ENCODE measurements around the gene SEZ6L2.
A peak's percentile ranks its signal among the peaks of the same experiment; 100 is the strongest.
"Not testable (repeated sequence)": the region's sequence is repeated elsewhere in the genome, so short reads cannot be mapped to it uniquely, and the experiment has no call there.

SEZ6L2 gene

GRCh38 chr16:29834079-29834478, 65.3 kb downstream of the SEZ6L2 start:
- no peaks in the 10 kb centered on the region for H3K27me3 ChIP-seq (replicated peaks; ENCODE audit: control insufficient read depth, insufficient read depth, low read length)
- peaks cover 89% of the 10 kb centered on the region for H3K36me3 ChIP-seq (ENCODE audit: control insufficient read depth, insufficient read depth, low read length, severe bottlenecking)
- no peak overlapping the region for H3K9ac ChIP-seq (ENCODE audit: low read length)
- no peak for DNase-seq (ENCODE audit: low read depth)
- no peak overlapping the region for H3K4me3 ChIP-seq (ENCODE audit: low read length)
- no peaks in the 10 kb centered on the region for H3K4me1 ChIP-seq (ENCODE audit: control insufficient read depth, insufficient read depth, low read length)
- no peaks in the 10 kb centered on the region for H3K9me3 ChIP-seq (ENCODE audit: control insufficient read depth, low read length)

GRCh38 chr16:29833219-29833618, 66.1 kb downstream of the SEZ6L2 start:
- not testable (repeated sequence) for H3K4me1 ChIP-seq (ENCODE audit: control insufficient read depth, insufficient read depth, low read length); H3K9me3 ChIP-seq (ENCODE audit: control insufficient read depth, low read length); H3K4me3 ChIP-seq (ENCODE audit: low read length); H3K9ac ChIP-seq (ENCODE audit: low read length); DNase-seq (ENCODE audit: low read depth); H3K27me3 ChIP-seq (replicated peaks; ENCODE audit: control insufficient read depth, insufficient read depth, low read length)
- H3K36me3 ChIP-seq (ENCODE audit: control insufficient read depth, insufficient read depth, low read length, severe bottlenecking): peaks cover 80% of the 10 kb centered on the region

GRCh38 chr16:29831490-29831889, 67.9 kb downstream of the SEZ6L2 start:
- Histone ChIP-seq H3K4me1 (ENCODE audit: control insufficient read depth, insufficient read depth, low read length) (peaks cover 16% of the 10 kb centered on the region), H3K36me3 (ENCODE audit: control insufficient read depth, insufficient read depth, low read length, severe bottlenecking) (peaks cover 63% of the 10 kb centered on the region), H3K4me3 (ENCODE audit: low read length) (no peak overlapping the region), H3K9me3 (ENCODE audit: control insufficient read depth, low read length) (no peaks in the 10 kb centered on the region), H3K27me3 (replicated peaks; ENCODE audit: control insufficient read depth, insufficient read depth, low read length) (no peaks in the 10 kb centered on the region), H3K9ac (ENCODE audit: low read length) (no peak overlapping the region)
- no peak for DNase-seq (ENCODE audit: low read depth)

GRCh38 chr16:29830774-29831173, 68.6 kb downstream of the SEZ6L2 start:
- H3K9me3 ChIP-seq (ENCODE audit: control insufficient read depth, low read length): no peaks in the 10 kb centered on the region
- H3K4me3 ChIP-seq (ENCODE audit: low read length): no peak overlapping the region
- DNase-seq (ENCODE audit: low read depth): no peak
- no peak overlapping the region for H3K9ac ChIP-seq (ENCODE audit: low read length)
- no peaks in the 10 kb centered on the region for H3K27me3 ChIP-seq (replicated peaks; ENCODE audit: control insufficient read depth, insufficient read depth, low read length)
- peaks cover 56% of the 10 kb centered on the region for H3K36me3 ChIP-seq (ENCODE audit: control insufficient read depth, insufficient read depth, low read length, severe bottlenecking)
- peaks cover 23% of the 10 kb centered on the region for H3K4me1 ChIP-seq (ENCODE audit: control insufficient read depth, insufficient read depth, low read length)

GRCh38 chr16:29826342-29826695, 73.0 kb downstream of the SEZ6L2 start:
- peak overlapping the region; percentile 59 for H3K4me3 ChIP-seq (ENCODE audit: low read length)
- no peak for DNase-seq (ENCODE audit: low read depth)
- H3K4me1 ChIP-seq (ENCODE audit: control insufficient read depth, insufficient read depth, low read length): peaks cover 64% of the 10 kb centered on the region

GRCh38 chr16:29825145-29826044, 74.0 kb downstream of the SEZ6L2 start:
- Histone ChIP-seq H3K27me3 (replicated peaks; ENCODE audit: control insufficient read depth, insufficient read depth, low read length) (no peaks in the 10 kb centered on the region), H3K36me3 (ENCODE audit: control insufficient read depth, insufficient read depth, low read length, severe bottlenecking) (peaks cover 6% of the 10 kb centered on the region), H3K4me3 (ENCODE audit: low read length) (peak overlapping the region; percentile 59), H3K4me1 (ENCODE audit: control insufficient read depth, insufficient read depth, low read length) (peaks cover 64% of the 10 kb centered on the region), H3K9me3 (ENCODE audit: control insufficient read depth, low read length) (no peaks in the 10 kb centered on the region), H3K9ac (ENCODE audit: low read length) (peak overlapping the region; percentile 78)
- peak; percentile 58 for DNase-seq (ENCODE audit: low read depth)

More at GRCh38 chr16:29826342-29826695, 73.0 kb downstream of the SEZ6L2 start:
- Histone ChIP-seq H3K27me3 (replicated peaks; ENCODE audit: control insufficient read depth, insufficient read depth, low read length) (no peaks in the 10 kb centered on the region), H3K9me3 (ENCODE audit: control insufficient read depth, low read length) (no peaks in the 10 kb centered on the region), H3K9ac (ENCODE audit: low read length) (peak overlapping the region; percentile 73), H3K36me3 (ENCODE audit: control insufficient read depth, insufficient read depth, low read length, severe bottlenecking) (peaks cover 15% of the 10 kb centered on the region)

- Histone ChIP-seq H3K27me3 (replicated peaks; ENCODE audit: control insufficient read depth, insufficient read depth, low read length) (no peaks in the 10 kb centered on the region), H3K4me1 (ENCODE audit: control insufficient read depth, insufficient read depth, low read length) (peaks cover 69% of the 10 kb centered on the region), H3K4me3 (ENCODE audit: low read length) (peak overlapping the region; percentile 59)
Measured at GRCh38 chr16:29824589-29825144, 74.7 kb downstream of the SEZ6L2 start.

GRCh38 chr16:29821643-29822115, 77.7 kb downstream of the SEZ6L2 start:
- peak; percentile 82 for DNase-seq (ENCODE audit: low read depth)
- H3K9ac ChIP-seq (ENCODE audit: low read length): peak overlapping the region; percentile 97
- peaks cover 63% of the 10 kb centered on the region for H3K4me1 ChIP-seq (ENCODE audit: control insufficient read depth, insufficient read depth, low read length)
- H3K27me3 ChIP-seq (replicated peaks; ENCODE audit: control insufficient read depth, insufficient read depth, low read length): no peaks in the 10 kb centered on the region
- peak overlapping the region; percentile 96 for H3K4me3 ChIP-seq (ENCODE audit: low read length)
- H3K36me3 ChIP-seq (ENCODE audit: control insufficient read depth, insufficient read depth, low read length, severe bottlenecking): peaks cover 4% of the 10 kb centered on the region
- no peaks in the 10 kb centered on the region for H3K9me3 ChIP-seq (ENCODE audit: control insufficient read depth, low read length)

More at GRCh38 chr16:29824589-29825144, 74.7 kb downstream of the SEZ6L2 start:
- peak; percentile 64 for DNase-seq (ENCODE audit: low read depth)
- H3K9me3 ChIP-seq (ENCODE audit: control insufficient read depth, low read length): no peaks in the 10 kb centered on the region
- peaks cover 1% of the 10 kb centered on the region for H3K36me3 ChIP-seq (ENCODE audit: control insufficient read depth, insufficient read depth, low read length, severe bottlenecking)
- H3K9ac ChIP-seq (ENCODE audit: low read length): peak overlapping the region; percentile 78

Data from adipocyte (in vitro differentiated cells).